Motor neuron (in vitro differentiated cells): ENCODE data around the gene CHRNA4. TPM values are rescaled to one million over a fixed set of nuclear protein-coding genes. Genes with fewer than 3 reads are reported as not detected.

Source experiments
- ATAC-seq, 8 experiments: fragments of 200-7000 bp; cut with Tn5 transposase; replicated peaks in 6 of 8; 2 replicates each; pipeline ENCODE4 v1.8.0; 2021; ENCODE audit warnings: mild to moderate bottlenecking in 8 of 8, moderate library complexity in 8 of 8
- H3K27ac ChIP-seq, 2 donors: fragments of 250-450 bp; sonication (Bioruptor Pico); 2 replicates each; pipeline ENCODE4 v1.9.0; 2021; ENCODE audit warnings: antibody characterized with exemption in 2 of 2, mild to moderate bottlenecking in 2 of 2, moderate library complexity in 1 of 2
- H3K4me1 ChIP-seq, 2 donors: fragments of 250-450 bp; sonication (Bioruptor Pico); replicated peaks in 1 of 2; 2 replicates each; pipeline ENCODE4 v1.6.1; 2021; ENCODE audit warnings: antibody characterized with exemption in 2 of 2, mild to moderate bottlenecking in 2 of 2, moderate library complexity in 1 of 2
- H3K4me3 ChIP-seq, 5 donors: fragments of 250-450 bp; sonication (Bioruptor Pico); 2 replicates each; pipeline ENCODE4 v1.9.0; 2021; ENCODE audit warnings: antibody characterized with exemption in 5 of 5, mild to moderate bottlenecking in 5 of 5, moderate library complexity in 4 of 5
- WGBS, 10 experiments: fragments of 450-650 bp; shearing (Covaris generic); methylation state at CpG; one replicate each; pipeline ENCODE4 v1.0.0; 2022; 5-methylcytosine and 5-hydroxymethylcytosine counted together
- in situ Hi-C, 9 experiments: fragments of 400-800 bp; cut with MboI; loops; one replicate each; pipeline ENCODE4 v1.15.0; 2021; ENCODE audit warnings: low sequenced_read_pairs in 9 of 9, low pct_unique_long_range_greater_than_20kb in 2 of 9; ENCODE audit not compliant: unreplicated experiment in 9 of 9
- total RNA-seq, 8 experiments: library from RNA; unstranded; fragments of 300-600 nt; gene quantifications; 2 replicates each; pipeline versions ENCODE4 v1.2.3 to v1.2.4, GENCODE V29; 2022

The CHRNA4 gene
- total RNA-seq, 8 experiments from 2014 or later, result 0.54 to 29.1 (median 12.5) TPM

DNA sequence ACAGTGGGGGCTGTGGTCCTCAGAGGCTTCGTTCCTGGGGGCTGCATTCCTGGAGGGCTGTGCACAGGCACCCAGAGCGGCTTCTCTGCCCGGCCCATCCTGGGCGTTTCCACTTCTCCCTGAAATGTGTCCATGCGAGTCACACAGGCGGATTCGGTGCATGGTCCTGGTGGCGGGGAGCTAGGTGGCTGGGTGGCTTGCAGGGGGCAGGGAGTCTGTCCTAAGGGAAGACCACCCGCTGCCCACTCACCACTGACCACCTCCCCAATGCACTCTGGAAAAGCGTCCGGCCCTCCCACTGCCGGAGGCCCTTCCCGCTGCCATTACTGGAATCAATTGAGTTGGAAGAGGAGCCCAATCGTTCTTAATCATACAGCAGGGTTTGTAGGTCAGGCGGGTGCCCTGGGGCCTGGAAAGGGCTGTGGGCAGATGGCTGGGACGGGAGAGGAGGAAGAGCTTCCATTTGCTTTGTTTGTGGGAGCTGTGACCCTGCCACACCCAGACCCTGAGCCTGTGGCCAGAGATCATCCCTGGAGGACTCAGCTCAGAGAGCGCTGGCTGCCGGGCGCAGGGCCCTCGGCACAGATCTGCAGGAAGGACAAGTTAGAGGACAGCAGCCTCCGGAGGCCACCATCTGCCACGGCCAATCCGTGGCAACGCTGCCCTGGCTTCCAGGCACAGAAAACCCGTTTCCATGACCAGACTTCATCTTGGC, 6.4 kb downstream of the CHRNA4 start:
- Histone ChIP-seq H3K27ac (peak overlapping the region; percentile 21 to 34), H3K4me1 (peaks cover 20 to 25% of the 10 kb centered on the region in 2 donors), H3K4me3 (no peak overlapping the region)
- in situ Hi-C loops, result no loop called here
- WGBS, 10 experiments, result 9 to 100% (median 76%) methylated on average over 2 to 5 of the region's 25 CpGs; no CpG with 5 or more reads in 4 of the 10 experiments
- ATAC-seq, result no peak

DNA sequence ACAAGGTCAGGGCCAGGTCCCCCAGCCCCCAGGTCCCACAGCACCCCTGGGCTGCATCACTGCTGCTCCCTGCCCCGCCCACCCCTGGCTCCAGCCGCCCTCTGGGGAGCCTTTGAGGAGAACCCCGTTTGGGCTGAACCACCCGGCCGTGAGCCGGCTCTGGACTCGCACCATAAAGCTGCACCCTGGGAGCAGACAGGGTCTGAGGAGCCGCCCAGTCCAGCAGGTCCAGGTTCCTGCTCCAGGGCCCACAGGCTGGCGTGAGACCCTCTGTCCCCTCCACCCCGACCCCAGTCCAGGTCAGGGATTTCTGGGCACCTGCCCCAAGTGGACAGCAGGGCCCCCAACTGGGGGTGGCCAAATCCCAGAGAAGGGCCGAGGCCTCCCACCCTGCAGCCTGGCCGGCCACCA, 8.3 kb downstream of the CHRNA4 start:
- H3K27ac ChIP-seq, result no peak overlapping the region
- H3K4me3 ChIP-seq, result no peak overlapping the region
- peaks cover 15 to 25% of the 10 kb centered on the region in 2 donors for H3K4me1 ChIP-seq
- WGBS, 10 experiments, result 73% methylated on average over 2 of the region's 12 CpGs; no CpG with 5 or more reads in 9 of the 10 experiments
- in situ Hi-C loops, result no loop called here
- ATAC-seq, result peak in 4 of 8 experiments; percentile 6 to 24 (median 16)

DNA sequence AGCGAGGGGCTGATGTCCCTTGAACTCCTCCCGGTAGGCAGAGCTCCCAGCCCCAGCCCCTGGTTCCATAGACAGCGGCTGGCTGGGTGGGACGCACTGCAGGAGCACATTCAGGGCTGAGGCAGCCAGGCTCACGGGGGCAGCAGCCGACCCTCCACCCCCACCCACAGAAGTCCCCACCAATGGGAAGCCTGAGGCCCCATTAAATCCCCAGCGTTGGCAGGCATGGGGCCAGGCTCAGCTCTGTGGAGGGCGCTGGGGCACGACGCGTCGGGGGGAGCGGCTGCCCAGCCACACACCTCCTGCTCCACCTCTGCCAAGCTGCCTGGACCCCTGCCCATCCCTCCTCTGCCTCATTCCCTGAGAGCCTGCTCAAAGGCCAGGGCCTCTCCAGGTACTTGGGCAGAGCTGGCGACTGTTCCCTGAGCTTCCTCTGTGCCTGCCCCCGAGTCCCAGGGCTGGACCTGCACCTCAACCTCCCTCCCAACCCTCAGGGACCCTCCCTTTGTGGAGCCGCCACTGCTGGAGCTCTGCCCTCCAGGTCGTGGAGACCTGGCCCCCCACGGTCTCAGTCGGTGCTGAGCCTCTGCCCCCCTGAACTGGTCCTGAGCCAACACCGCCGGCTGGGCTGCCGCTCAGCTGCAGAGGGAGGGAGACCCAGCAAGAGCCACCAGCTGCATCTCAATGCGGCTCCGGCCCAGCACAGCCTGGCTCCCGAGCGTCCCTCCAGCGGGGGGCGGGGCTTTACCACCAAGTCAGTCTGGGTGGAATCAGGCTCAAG, 9.1 kb downstream of the CHRNA4 start:
- WGBS, 10 experiments, result 83% methylated on average over 1 of the region's 28 CpGs; no CpG with 5 or more reads in 9 of the 10 experiments

DNA sequence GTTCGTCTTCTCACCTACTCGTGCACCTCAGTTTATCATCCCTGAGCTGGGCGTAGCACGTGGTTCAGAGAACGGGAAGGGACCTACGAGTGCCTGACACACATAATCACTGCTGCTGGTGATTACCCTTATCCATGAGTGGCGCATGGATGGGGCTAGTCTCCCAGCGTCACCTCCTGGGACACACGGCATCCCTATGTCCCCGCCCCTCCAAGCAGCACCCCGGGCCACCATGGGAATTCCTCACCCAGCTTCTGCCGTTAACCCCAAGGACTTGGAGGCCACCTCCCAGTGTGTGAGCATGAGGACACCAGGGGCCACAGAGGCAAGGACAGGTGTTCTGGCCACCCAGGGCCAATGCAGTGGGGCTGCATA, 9.8 kb downstream of the CHRNA4 start:
- in situ Hi-C loops, result no loop called here
- 0 to 100% methylated on average over 1 to 2 of the region's 12 CpGs; no CpG with 5 or more reads in 8 of the 10 experiments for WGBS, 10 experiments
- Histone ChIP-seq H3K4me3 (no peak overlapping the region), H3K4me1 (peaks cover 19 to 36% of the 10 kb centered on the region in 2 donors), H3K27ac (no peak overlapping the region)
- no peak for ATAC-seq

More for the DNA sequence above, 9.1 kb downstream of the CHRNA4 start:
- ATAC-seq, result peak; percentile 20 to 94 (median 90)
- no peak overlapping the region for H3K27ac ChIP-seq
- H3K4me1 ChIP-seq, result peaks cover 19 to 33% of the 10 kb centered on the region in 2 donors
- in situ Hi-C loops, result no loop called here
- H3K4me3 ChIP-seq, result no peak overlapping the region

DNA sequence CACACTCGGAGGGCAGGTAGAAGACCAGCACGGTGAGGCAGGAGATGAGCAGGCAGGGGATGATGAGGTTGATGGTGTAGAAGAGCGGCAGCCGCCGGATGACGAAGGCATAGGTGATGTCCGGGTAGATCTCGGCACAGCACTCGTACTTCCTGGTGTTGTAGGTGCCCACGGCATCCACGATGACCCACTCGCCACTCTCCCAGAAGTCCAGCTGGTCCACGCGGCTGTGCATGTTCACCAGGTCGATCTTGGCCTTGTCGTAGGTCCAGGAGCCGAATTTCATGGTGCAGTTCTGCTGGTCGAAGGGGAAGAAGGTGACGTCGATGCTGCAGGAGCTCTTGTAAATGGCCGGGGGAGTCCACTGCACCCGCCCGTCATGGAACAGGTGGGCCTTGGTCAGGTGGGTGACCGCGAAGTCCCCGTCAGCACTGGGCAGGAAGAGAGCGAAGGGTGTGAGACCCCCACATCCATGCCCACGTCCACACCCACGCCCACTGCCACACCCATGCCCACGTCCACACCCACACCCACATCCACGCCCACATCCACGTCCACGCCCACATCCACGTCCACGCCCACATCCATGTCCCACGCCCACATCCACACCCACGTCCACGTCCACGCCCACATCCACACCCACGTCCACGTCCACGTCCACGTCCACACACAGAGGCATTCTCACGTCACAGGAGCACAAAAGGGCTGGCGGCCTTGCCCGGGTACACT, 10.4 kb downstream of the CHRNA4 start:
- H3K27ac ChIP-seq, result no peak overlapping the region
- in situ Hi-C loops, result no loop called here
- H3K4me3 ChIP-seq, result no peak overlapping the region
- ATAC-seq, result no peak
- WGBS, 10 experiments, result 80 to 100% (median 93%) methylated on average over 1 to 7 of the region's 46 CpGs; no CpG with 5 or more reads in 5 of the 10 experiments
- H3K4me1 ChIP-seq, result peaks cover 19 to 36% of the 10 kb centered on the region in 2 donors

DNA sequence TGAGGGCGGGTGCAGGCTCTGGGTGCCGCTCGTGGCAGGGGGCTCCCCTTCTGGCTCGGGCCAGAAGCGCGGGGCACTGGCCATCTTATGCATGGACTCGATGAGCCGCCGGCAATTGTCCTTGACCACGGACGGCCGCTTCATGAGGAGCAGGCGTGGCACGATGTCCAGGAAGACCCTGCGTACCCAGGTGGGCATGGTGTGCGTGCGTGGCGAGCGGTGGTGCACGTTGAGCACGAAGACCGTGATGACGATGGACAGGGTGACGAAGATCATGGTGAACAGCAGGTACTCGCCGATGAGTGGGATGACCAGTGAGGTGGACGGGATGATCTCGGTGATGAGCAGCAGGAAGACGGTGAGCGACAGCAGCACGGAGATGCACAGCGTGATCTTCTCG, 11.0 kb downstream of the CHRNA4 start:
- Histone ChIP-seq H3K4me3 (no peak overlapping the region), H3K4me1 (peaks cover 20 to 38% of the 10 kb centered on the region in 2 donors), H3K27ac (no peak overlapping the region)
- ATAC-seq, result no peak
- 90 to 100% (median 98%) methylated on average over 2 to 13 of the region's 33 CpGs; no CpG with 5 or more reads in 6 of the 10 experiments for WGBS, 10 experiments
- in situ Hi-C loops, result no loop called here

DNA sequence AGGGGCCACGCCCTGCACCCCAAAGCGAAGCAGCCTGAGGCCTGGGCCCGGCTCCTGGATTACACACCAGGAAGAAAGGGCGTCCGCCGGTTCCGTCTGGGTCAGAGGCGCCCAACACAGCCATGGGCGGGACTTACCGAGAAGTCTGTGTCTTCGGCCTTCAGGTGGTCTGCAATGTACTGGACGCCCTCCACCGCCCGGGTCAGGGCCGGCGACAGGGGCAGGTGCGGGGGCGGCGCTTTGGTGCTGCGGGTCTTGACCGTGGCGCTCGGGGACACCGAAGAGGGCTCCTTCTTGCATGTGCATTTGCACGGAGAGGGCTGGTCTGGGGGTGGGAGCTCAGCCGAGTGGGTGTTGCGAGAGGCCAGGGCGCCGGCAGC, 11.6 kb downstream of the CHRNA4 start:
- no peak overlapping the region for H3K27ac ChIP-seq
- H3K4me3 ChIP-seq, result no peak overlapping the region
- peaks cover 27 to 40% of the 10 kb centered on the region in 2 donors for H3K4me1 ChIP-seq
- no peak for ATAC-seq
- WGBS, 10 experiments, result 85 to 98% (median 94%) methylated on average over 4 to 10 of the region's 29 CpGs; no CpG with 5 or more reads in 4 of the 10 experiments
- in situ Hi-C loops, result no loop called here

DNA sequence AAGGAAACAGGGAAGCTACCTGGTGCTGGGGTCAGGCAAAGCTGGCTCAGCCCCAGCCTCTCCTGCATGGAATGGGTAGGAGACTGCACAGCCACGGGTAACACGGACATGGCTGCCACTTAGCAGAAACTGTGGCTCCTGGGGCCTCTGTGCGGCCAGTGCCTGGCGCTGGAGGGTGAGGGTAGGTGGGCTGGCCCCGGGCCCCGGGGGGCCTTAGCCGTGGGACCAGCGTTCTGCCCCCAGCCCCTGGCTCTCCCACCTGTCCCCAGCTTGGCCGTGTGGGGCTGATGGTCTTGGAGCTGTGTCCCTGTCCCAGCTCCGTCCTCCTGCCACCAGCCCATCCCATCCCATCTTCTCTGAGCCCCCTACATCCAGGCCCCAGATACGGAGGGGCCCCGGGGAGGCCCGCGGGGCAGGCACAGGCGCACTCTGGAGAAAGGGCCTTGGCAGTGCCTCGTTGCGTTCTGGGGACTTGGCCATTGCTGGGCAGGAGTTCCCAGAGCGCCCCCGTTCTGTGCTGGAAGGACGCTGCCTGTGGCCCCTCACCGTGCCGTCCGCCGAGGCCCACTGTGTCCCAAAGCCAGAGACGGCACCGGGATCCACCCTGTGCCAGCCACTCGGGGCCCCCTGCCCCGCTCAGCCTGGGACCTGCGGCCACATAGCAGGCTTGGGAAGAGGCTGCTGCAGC, 12.2 kb downstream of the CHRNA4 start:
- no peak overlapping the region for H3K27ac ChIP-seq
- in situ Hi-C loops, result no loop called here
- H3K4me1 ChIP-seq, result peaks cover 33 to 45% of the 10 kb centered on the region in 2 donors
- H3K4me3 ChIP-seq, result no peak overlapping the region
- no peak for ATAC-seq
- WGBS, 10 experiments, result 100% methylated on average over 1 of the region's 29 CpGs; no CpG with 5 or more reads in 9 of the 10 experiments

DNA sequence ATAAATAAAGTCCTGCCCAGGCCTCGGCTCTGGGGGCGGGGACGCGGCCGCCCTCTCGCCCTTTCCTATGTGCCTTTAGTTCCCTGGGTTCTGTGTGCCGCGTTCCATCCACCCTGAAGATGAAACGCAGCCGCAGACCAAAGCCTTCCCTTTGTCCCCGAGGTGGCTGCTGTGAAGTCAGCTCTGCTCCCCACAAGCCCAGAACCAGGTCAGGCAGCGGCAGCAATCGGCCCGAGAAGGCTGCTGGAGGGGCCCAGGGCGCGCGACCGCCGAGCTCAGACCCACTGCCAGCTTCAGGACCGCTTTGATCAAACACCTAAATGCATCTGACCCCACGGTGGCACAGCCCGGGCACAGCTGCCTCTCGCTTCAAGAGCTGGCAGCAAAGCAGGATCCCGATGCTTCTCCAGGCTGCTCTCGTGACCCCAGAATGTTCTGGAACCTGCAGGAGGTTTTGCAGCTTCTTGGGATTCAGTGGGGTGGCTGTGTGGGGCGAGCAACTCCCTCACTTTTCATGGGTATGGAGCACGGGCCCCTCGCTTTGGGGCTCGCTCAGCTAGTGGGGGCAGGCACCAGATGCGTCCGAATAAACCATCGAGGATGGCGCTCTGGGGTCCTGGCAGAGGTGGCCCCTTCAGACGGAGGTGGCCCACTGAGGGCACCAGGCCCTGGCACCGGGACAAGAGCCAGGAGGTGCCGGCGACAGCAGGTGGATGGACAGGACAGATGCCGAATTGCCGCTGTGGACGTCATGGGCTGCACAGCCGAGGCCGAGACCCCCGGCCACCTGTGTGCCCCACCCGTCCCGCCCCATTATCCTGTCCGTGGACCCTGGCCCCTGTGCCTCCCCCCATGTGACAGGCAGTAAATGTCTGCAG, 13.0 kb downstream of the CHRNA4 start:
- H3K4me1 ChIP-seq, result peaks cover 40 to 53% of the 10 kb centered on the region in 2 donors
- WGBS, 10 experiments, result 10 to 89% (median 50%) methylated on average over 2 to 16 of the region's 46 CpGs; no CpG with 5 or more reads in 4 of the 10 experiments
- in situ Hi-C loops, result no loop called here
- no peak overlapping the region for H3K4me3 ChIP-seq
- no peak overlapping the region for H3K27ac ChIP-seq
- ATAC-seq, result no peak

DNA sequence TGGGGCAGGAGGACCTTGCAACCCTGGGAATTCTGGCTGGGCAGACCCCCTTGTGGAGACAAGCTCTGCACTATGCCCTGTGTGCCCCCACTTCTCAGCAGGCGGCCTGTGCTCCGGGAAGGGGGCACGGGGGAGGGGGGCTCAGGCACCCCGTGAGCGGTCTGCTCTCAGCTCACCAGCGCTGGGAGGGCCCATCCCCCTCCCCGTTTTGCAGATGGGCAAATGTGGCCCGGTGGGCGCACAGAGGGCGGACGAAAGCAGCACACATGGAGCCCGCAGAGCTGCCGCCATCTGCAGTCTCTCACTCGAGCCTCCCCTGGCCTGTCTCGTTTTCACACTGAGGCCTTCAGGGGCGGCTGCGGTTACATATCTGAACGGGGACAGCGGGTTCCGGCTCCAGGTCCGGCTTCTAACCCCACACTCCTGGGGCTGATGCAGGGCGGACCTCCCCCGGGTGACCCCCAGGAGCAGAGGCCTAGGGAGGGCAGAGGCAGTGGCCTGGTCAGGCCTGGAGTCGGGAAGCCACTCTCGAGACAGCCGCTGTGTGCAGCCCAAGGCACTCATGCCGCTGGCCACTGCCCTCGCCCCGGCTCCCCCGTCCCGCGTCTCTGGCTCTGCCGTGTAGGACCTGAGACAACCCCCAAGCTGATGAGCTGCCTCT, 13.9 kb downstream of the CHRNA4 start:
- H3K4me1 ChIP-seq, result peaks cover 38 to 44% of the 10 kb centered on the region in 2 donors
- WGBS, 10 experiments, result 81 to 94% methylated on average over 3 of the region's 33 CpGs; no CpG with 5 or more reads in 8 of the 10 experiments
- no peak for ATAC-seq
- no peak overlapping the region for H3K4me3 ChIP-seq
- in situ Hi-C loops, result no loop called here
- H3K27ac ChIP-seq, result no peak overlapping the region
